Activated B cell treated with CpG ODN at 0.5 μM for 24 hours (primary cell): Measurements from ENCODE around the gene ARHGAP40. TPM values are rescaled to one million over a fixed set of nuclear protein-coding genes. Genes with fewer than 3 reads are reported as not detected.

ENCODE experiments used
- ATAC-seq: fragments of 200-7000 bp; cut with Tn5 transposase; one replicate; pipeline ENCODE4 v1.10.0; 2021; ENCODE audit warnings: low read depth, mild to moderate bottlenecking, moderate library complexity
- CTCF ChIA-PET: fragments of 350-600 bp; sonication (Branson Sonifier 250); formaldehyde crosslinking; loops from one replicate; lab custom pipeline; 2021; ENCODE audit warnings: antibody characterized with exemption; lab: Charles Lee
- POLR2A ChIA-PET: fragments of 350-600 bp; sonication (Branson Sonifier 250); formaldehyde crosslinking; loops from one replicate; lab custom pipeline; 2021; ENCODE audit warnings: antibody characterized with exemption; lab: Charles Lee
- DNase-seq: peaks from one replicate; pipeline ENCODE4 v3.0.0; 2022
- H3K27ac Mint-ChIP-seq: one replicate; pipeline ENCODE4 v1.8.0; 2020; ENCODE audit warnings: mixed read lengths
- H3K27me3 Mint-ChIP-seq: one replicate; pipeline ENCODE4 v1.8.0; 2021; ENCODE audit warnings: mixed read lengths
- H3K36me3 Mint-ChIP-seq: one replicate; pipeline ENCODE4 v1.8.0; 2021; ENCODE audit warnings: low read depth, mixed read lengths
- H3K4me1 Mint-ChIP-seq: one replicate; pipeline ENCODE4 v1.8.0; 2021; ENCODE audit warnings: mixed read lengths
- H3K4me3 Mint-ChIP-seq: one replicate; pipeline ENCODE4 v1.8.0; 2020; ENCODE audit warnings: mild to moderate bottlenecking, mixed read lengths
- H3K9me3 Mint-ChIP-seq: one replicate; pipeline ENCODE4 v1.8.0; 2020; ENCODE audit warnings: mixed read lengths
- CTCF ChIP-seq: fragments of 200-600 bp; IDR thresholded peaks from one replicate; pipeline ENCODE4 v1.8.0; 2022; ENCODE audit warnings: antibody characterized with exemption, mild to moderate bottlenecking
- intact Hi-C: fragments of 100-400 bp; cut with micrococcal nuclease; formaldehyde crosslinking; loops from one replicate; pipeline ENCODE4 v1.15.1; 2024
- total RNA-seq: library from RNA; stranded (reverse); gene quantifications from 2 replicates; pipeline ENCODE4 v1.2.3, GENCODE V29; 2022

The ARHGAP40 gene
- total RNA-seq, 1 donor from 2014 or later = not detected

GRCh38 chr20:38623061-38623460 is 21.5 kb downstream of the ARHGAP40 start:
- ChIA-PET CTCF (no interaction called here), POLR2A (no interaction called here)
- H3K27ac Mint-ChIP-seq = no peak overlapping the region
- H3K4me1 Mint-ChIP-seq = no peaks in the 10 kb centered on the region
- intact Hi-C loops = no loop called here
- no peak overlapping the region for H3K4me3 Mint-ChIP-seq
- DNase-seq (no peak), ATAC-seq (no peak)
- TF ChIP-seq CTCF = no peak
- H3K36me3 Mint-ChIP-seq = no peaks in the 10 kb centered on the region
- H3K9me3 Mint-ChIP-seq = peaks cover 2% of the 10 kb centered on the region
- peaks cover 20% of the 10 kb centered on the region for H3K27me3 Mint-ChIP-seq

DNA sequence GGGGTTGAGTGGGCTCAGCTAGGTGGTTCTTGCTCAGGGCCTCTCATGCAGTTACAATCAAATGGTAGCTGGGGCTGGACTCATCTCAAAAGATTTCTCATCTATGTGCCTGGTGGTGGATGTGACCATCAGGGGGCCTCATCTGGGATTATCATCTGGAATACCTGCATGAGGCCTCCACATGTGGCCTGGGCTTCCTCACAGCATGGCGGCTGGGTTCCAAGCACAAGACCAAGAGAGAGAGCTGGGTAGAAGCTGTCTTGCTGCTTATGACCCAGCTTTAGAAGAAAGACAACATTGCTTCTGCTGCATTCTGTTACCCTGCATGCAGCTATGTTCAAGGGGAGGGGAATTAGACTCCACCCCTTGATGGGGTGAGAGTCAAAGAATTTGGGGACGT is 22.5 kb downstream of the ARHGAP40 start:
- ChIA-PET CTCF (interaction anchor here (1.0 kb wide), 1 partner anchor 189 kb away, joined by 3 read pairs; the partner anchor contains the start of gene SNHG17), POLR2A (interaction anchor here (0.6 kb wide), 1 partner anchor 1376 kb away, joined by 8 read pairs; no protein-coding TSS in a partner anchor)
- H3K4me1 Mint-ChIP-seq = no peaks in the 10 kb centered on the region
- H3K36me3 Mint-ChIP-seq = no peaks in the 10 kb centered on the region
- no peak overlapping the region for H3K27ac Mint-ChIP-seq
- peaks cover 14% of the 10 kb centered on the region for H3K27me3 Mint-ChIP-seq
- no peak for TF ChIP-seq CTCF
- H3K9me3 Mint-ChIP-seq = peaks cover 2% of the 10 kb centered on the region
- intact Hi-C loops = no loop called here
- DNase-seq = no peak
- ATAC-seq = no peak
- H3K4me3 Mint-ChIP-seq = no peak overlapping the region

GRCh38 chr20:38625896-38626295 is 24.3 kb downstream of the ARHGAP40 start:
- Mint-ChIP-seq H3K27ac (no peak overlapping the region), H3K36me3 (no peaks in the 10 kb centered on the region), H3K9me3 (peaks cover 2% of the 10 kb centered on the region), H3K4me1 (no peaks in the 10 kb centered on the region), H3K4me3 (no peak overlapping the region), H3K27me3 (peaks cover 12% of the 10 kb centered on the region)
- DNase-seq (no peak), ATAC-seq (no peak)
- no peak for TF ChIP-seq CTCF
- POLR2A ChIA-PET = no interaction called here
- intact Hi-C loops = no loop called here
- CTCF ChIA-PET = no interaction called here

GRCh38 chr20:38626921-38627659 is 25.5 kb downstream of the ARHGAP40 start:
- Mint-ChIP-seq H3K4me3 (no peak overlapping the region), H3K27ac (no peak overlapping the region), H3K36me3 (no peaks in the 10 kb centered on the region), H3K27me3 (peaks cover 6% of the 10 kb centered on the region), H3K4me1 (no peaks in the 10 kb centered on the region), H3K9me3 (peaks cover 2% of the 10 kb centered on the region)
- intact Hi-C loops = no loop called here
- ChIA-PET POLR2A (no interaction called here), CTCF (no interaction called here)
- no peak for DNase-seq
- no peak for TF ChIP-seq CTCF
- ATAC-seq = no peak

DNA sequence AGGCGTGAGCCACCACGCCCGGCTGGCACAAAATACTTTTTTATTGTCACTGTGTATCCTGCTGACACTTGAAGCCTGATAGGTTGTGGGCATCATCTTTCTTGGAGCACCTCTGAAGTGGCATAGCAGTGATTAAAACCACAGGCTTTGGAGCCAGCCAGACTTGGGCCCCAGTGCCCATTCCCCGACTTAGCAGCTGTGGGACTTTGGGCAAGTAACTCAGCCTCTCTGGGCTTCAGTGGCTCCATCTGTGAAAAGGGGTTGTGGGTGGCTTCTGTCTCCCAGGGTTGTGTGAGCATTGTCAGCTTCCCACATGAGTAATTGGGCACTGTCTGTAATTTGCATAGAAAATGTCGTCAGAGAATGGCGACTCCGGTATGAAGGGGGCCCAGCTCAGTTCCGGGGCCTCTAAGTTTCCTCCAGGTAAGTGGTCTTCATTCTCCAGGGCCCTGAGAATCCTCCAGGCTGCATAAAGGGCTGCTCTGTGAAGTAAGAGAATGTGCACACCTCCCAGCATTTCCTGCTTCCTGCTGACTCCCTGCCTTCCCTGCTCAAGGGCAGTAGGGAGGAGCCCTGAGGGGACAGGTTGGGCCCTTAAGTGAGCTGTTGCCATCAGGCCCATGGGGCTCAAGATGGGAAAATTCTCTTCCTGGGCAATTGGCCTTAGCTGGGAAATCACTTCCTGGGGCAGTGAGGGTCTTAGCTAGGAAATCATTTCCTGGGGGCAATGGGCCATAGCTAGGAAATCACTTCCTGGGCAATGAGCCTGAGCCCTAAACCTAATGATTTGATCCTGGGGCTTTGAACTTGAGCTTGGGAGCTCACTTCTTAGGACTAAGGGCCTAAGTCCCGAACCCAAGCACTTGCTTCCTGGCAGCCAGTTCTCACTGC is 27.2 kb downstream of the ARHGAP40 start:
- H3K4me1 Mint-ChIP-seq = no peaks in the 10 kb centered on the region
- intact Hi-C loops = no loop called here
- POLR2A ChIA-PET = no interaction called here
- H3K4me3 Mint-ChIP-seq = no peak overlapping the region
- H3K9me3 Mint-ChIP-seq = peaks cover 2% of the 10 kb centered on the region
- H3K36me3 Mint-ChIP-seq = no peaks in the 10 kb centered on the region
- peaks cover 8% of the 10 kb centered on the region for H3K27me3 Mint-ChIP-seq
- no peak for DNase-seq
- no peak for ATAC-seq
- no peak for TF ChIP-seq CTCF
- CTCF ChIA-PET = no interaction called here
- no peak overlapping the region for H3K27ac Mint-ChIP-seq
